DMS 273 (cell line): ENCODE measurements around the gene PDLIM5.
"Not testable (repeated sequence)": the region's sequence is repeated elsewhere in the genome, so short reads cannot be mapped to it uniquely, and the experiment has no call there.

Experiments
- DNase-seq: peaks from one replicate; lab custom pipeline; 2025; ENCODE audit not compliant: unreplicated experiment; lab: John Stamatoyannopoulos, UW

Gene PDLIM5

GRCh38 chr4:94583914-94584641 is 132.3 kb downstream of the PDLIM5 start:
- no peak for DNase-seq

GRCh38 chr4:94588896-94589693 is 137.4 kb downstream of the PDLIM5 start:
- no peak for DNase-seq

GRCh38 chr4:94590493-94590892 is 138.8 kb downstream of the PDLIM5 start:
- no peak for DNase-seq

GRCh38 chr4:94591289-94591688 is 139.5 kb downstream of the PDLIM5 start:
- no peak for DNase-seq

- no peak for DNase-seq
Observed at GRCh38 chr4:94595013-94595412, 143.3 kb downstream of the PDLIM5 start.

GRCh38 chr4:94595880-94596483 is 144.2 kb downstream of the PDLIM5 start:
- peak; percentile 59 for DNase-seq

- DNase-seq: no peak
Observed at GRCh38 chr4:94598758-94599157, 147.0 kb downstream of the PDLIM5 start.

- peak; percentile 11 for DNase-seq
Observed at GRCh38 chr4:94603170-94603747, 151.5 kb downstream of the PDLIM5 start.

- no peak for DNase-seq
Observed at GRCh38 chr4:94605241-94605805, 153.6 kb downstream of the PDLIM5 start.

GRCh38 chr4:94610145-94610544 is 158.4 kb downstream of the PDLIM5 start:
- DNase-seq: no peak

- DNase-seq: no peak
Observed at GRCh38 chr4:94613248-94613647, 161.5 kb downstream of the PDLIM5 start.

GRCh38 chr4:94615451-94615850 is 163.7 kb downstream of the PDLIM5 start:
- no peak for DNase-seq

GRCh38 chr4:94621491-94622080 is 169.8 kb downstream of the PDLIM5 start:
- DNase-seq: peak; percentile 57

- no peak for DNase-seq
Observed at GRCh38 chr4:94623126-94623911, 171.6 kb downstream of the PDLIM5 start.

- no peak for DNase-seq
Observed at GRCh38 chr4:94626942-94627341, 175.2 kb downstream of the PDLIM5 start.

- DNase-seq: not testable (repeated sequence)
Observed at GRCh38 chr4:94629058-94629457, 177.3 kb downstream of the PDLIM5 start.

GRCh38 chr4:94629837-94630236 is 178.1 kb downstream of the PDLIM5 start:
- peak; percentile 4 for DNase-seq

- peak; percentile 8 for DNase-seq
Observed at GRCh38 chr4:94634271-94634670, 182.5 kb downstream of the PDLIM5 start.

- DNase-seq: no peak
Observed at GRCh38 chr4:94635177-94635576, 183.4 kb downstream of the PDLIM5 start.

- DNase-seq: peak; percentile 21
Observed at GRCh38 chr4:94636004-94636403, 184.3 kb downstream of the PDLIM5 start.
